Cardiac septum (tissue), 1 donor: ENCODE measurements around the gene MRC1. TPM values are rescaled to one million over a fixed set of nuclear protein-coding genes. Genes with fewer than 3 reads are reported as not detected.

Source experiments
- DNase-seq: peaks from one replicate; pipeline ENCODE4 v3.0.0-alpha.2; 2020; ENCODE audit warnings: low spot score
- intact Hi-C: fragments of 100-400 bp; cut with DNase I; formaldehyde crosslinking; loops from one replicate; pipeline ENCODE4 v1.14.0; 2022
- total RNA-seq: library from RNA; stranded (reverse); fragmentation: NEBNext Ultra II Directional; extraction: Animal tissue kit (Norgen Biotek cat#: 25700); gene quantifications from one replicate; pipeline ENCODE4 v1.2.1, GENCODE V29; 2021
- donor health status: DM: no; HTN: no; CAD: no.

Gene MRC1
- total RNA-seq, 1 donor from 2014 or later, result 6.3 TPM

- intact Hi-C loops, result no loop called here
- DNase-seq, result no peak
Observed at GRCh38 chr10:17793823-17794644, 15.1 kb upstream of the MRC1 start.

DNA sequence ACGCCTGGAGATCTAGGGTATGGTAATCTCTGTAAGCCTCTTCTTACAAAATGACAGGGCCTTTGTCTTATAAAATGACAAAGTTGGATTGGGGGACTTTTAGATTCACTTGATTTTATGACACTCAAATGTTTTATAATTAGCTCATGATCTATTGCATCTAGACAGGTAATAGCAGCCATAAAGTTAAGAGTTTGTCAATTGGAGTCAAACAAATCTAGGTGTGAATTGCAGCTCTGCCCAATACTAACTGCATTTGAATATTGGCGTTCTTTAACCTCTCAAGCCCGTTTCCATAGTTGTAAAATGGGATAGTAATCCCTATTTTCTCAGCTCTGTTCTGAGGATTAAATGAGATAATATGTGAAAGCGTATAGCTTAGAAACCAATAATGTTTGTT, 14.1 kb upstream of the MRC1 start:
- intact Hi-C loops, result no loop called here
- no peak for DNase-seq

DNA sequence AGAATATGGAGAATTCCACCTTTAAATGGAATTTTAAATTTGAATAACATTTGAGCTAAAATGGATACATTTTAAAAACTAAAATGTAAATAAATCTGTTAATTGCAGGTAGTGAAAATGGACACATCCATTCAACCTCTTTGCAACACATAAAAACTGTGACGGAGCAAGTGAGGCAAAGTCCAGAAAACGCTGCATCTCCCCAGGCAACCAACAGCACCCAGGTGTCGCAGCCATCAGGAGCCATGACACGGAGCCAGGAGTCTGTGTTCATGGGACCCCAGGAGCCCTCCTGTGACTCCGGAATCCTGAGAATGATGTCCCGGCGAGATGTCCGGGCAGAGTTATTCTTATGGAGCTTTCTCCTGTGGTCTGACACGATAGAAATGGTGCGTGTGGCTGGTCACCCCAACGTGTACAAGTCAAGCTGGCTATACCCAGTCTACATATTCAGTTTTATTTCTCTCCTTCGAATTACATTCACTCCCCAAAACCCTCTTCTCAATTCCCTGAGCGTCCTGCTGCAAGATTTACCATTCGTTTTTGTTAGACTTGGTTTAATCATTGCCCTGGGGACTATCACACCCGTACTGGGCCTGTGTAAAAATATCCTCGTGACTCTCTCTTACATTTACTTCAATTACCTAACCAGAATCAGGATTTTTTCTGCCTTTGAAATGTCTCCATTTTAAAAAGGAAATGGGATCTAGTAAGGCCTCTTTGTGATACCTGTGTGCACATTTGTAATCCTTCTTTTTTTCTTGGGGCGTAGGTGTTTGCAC, 13.1 kb upstream of the MRC1 start:
- DNase-seq, result no peak
- intact Hi-C loops, result no loop called here

DNA sequence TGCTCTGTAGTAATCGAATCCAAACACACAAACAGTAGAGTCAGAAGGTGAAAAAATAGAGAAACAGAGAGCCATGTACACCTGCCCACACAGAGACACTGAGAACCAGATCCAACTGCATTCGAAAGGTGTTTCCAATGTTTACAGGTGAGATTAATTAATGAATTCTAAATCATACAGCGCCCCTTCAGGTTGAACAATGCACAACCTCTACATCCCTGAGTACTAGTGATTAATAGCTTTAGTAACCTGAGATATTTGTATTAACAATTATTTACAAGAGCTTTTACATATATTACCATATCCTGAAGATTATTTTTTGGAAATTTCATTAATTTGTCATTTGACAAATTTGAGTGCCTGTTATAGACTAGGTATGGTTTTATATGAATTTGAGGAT, 7.6 kb upstream of the MRC1 start:
- intact Hi-C loops, result no loop called here
- DNase-seq, result no peak

DNA sequence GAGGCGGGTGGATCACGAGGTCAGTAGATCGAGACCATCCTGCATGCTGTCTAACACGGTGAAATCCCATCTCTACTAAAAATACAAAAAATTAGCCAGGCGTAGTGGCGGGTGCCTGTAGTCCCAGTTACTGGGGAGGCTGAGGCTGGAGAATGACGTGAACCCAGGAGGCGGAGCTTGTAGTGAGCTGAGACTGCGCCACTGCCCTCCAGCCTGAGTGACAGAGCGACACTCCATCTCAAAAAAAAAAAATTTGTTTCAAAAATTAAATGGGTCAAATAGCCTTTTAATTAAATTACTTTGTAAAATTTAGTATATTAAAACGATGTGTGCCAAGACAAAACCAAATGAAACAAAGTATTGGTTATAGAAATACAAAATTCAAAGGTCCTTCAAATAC, 6.8 kb upstream of the MRC1 start:
- intact Hi-C loops, result no loop called here
- no peak for DNase-seq

DNA sequence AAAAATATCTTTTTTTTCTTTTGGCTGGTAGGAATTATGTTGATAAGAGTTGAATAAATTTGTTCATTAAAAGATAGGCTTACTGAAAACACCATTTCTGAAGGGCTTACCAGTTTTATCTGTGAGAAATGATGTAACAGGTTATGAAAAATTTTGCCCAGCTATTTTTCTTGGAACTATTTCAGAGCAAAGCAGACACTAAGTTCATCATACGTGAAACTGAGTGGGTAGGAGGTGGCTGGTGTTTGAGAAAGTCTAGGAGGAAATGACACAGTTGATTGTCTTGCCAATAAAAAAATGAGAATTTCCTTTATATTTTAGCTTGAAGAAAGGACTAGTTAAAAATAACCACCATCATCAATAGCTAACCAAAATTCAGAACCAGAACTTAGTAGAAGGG, 6.2 kb upstream of the MRC1 start:
- no peak for DNase-seq
- intact Hi-C loops, result no loop called here

- DNase-seq, result no peak
- intact Hi-C loops, result no loop called here
Observed at GRCh38 chr10:17805330-17805729, 3.8 kb upstream of the MRC1 start.

DNA sequence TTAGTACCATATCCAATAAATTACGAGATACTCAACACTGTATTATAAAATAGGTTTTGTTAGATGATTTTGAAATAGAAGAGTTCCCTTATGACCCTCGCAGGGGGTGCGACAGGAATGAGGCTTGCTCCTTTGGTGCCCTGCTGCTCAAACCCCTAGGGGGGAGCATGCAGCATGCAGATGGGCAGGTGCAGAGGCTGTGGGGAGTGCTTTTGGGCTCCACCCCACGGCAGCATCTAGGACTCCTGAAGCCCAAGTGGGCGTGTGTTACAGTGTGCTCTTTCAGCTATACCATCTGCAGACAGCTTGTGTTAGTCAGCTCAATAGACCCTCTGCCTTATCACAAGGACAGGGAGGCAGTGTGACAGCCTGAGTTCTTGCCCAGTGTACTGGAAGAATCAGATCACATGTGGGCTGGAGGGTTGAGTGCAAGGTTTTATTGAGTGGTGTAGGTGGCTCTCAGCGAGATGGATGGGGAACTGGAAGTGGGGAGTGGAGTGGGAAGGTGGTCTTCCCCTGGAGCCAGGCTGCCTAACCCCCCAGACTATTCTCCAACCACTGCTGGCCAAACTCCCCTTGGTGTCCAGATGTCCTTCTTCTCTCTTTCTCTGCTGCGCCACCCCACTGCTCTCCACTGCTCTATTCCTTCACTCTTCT, 3.1 kb upstream of the MRC1 start:
- intact Hi-C loops, result no loop called here
- DNase-seq, result no peak

DNA sequence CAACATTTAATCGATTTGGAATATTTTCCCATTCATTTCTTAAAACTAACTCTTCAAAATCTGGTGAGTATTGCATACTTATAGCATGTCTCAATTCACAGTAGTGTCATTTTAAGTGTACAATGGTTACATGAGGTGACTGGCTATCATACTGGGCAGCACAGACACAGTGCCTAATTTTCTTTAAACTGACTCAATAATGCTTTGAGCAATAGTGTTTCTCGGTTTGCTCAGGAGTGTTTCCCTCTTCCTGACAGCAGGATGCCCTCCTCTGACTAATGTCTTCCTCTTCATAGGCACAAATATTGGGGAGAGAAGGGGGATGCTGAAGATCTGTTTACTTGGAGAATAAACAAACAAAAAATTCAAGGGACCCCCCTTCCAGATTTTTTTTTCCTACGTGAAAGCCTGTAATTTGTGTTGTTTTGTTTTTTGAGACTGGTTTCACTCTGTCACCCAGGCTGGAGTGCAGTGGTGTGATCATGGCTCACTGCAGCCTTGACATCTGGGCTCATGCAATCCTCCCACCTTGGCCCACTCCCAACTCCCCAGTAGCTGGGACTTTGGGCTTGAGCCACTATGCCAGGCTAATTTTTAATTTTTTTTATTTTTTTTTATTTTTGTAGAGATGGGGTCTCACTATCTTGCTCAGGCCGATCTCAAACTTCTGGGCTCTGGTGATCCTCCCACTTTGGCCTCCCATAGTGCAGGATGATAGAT, 2.2 kb downstream of the MRC1 start:
- intact Hi-C loops, result no loop called here

GRCh38 chr10:17814973-17815372, 5.8 kb downstream of the MRC1 start:
- no peak for DNase-seq
- intact Hi-C loops, result no loop called here

More for the DNA sequence above, 2.2 kb downstream of the MRC1 start:
- no peak for DNase-seq

DNA sequence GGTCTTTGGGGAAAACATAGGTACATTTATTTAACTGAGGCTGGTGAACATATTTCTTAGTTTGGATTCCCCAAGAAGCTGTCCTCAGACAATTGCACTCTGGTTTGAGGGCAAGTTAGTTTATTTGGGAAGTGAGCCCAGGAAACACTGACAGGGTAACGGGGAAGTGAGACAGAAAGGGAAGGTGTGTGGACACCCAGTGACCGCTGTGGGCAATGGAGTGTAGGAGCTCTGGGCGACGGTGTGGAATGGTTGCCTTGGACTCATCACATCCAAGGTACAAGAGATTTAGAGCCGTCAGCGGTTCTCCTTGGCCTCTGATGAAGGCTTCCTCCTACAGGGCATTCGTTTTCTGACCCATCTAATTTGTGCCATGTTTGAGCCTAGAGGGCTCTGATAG, 7.1 kb downstream of the MRC1 start:
- intact Hi-C loops, result no loop called here
- no peak for DNase-seq

DNA sequence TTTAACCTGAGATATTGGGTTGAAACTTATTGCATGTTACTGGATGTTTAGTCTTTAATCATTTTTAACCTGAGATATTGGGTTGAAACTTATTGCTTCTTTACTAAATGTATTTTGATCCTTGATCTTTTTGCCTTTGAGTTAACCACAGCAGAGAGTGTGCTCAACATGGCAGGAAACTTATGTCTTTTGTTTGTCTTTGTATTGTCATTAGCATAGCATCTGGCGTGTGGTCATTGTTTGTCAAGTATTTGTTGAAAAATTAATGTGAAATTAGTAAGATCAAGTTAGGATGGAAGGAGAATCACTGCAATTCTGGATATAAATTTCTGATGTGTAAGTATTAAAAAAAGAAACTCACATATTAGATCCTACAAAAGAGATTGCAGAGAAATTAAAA, 8.2 kb downstream of the MRC1 start:
- intact Hi-C loops, result no loop called here

DNA sequence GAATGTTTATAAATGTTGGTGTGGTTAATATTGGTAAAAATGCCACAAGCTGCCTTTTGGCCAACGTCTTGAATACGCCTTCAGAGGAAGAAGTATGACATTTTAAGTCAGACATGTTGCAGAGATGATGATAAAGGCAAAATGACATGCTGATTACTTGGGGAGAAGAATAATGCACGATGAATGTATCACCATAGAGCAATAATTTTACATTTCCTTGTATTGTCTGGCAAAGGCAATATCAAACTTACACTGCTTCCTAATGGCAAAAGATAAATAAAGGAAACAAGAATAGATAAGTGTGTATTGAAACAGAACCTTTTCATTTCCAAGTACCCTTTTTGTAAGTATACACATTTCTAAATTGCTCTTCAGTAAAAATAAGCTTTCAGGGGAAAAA, 8.6 kb downstream of the MRC1 start:
- no peak for DNase-seq
- intact Hi-C loops, result no loop called here

More for the DNA sequence above, 8.2 kb downstream of the MRC1 start:
- no peak for DNase-seq

GRCh38 chr10:17819836-17820235, 10.7 kb downstream of the MRC1 start:
- DNase-seq, result no peak
- intact Hi-C loops, result no loop called here

DNA sequence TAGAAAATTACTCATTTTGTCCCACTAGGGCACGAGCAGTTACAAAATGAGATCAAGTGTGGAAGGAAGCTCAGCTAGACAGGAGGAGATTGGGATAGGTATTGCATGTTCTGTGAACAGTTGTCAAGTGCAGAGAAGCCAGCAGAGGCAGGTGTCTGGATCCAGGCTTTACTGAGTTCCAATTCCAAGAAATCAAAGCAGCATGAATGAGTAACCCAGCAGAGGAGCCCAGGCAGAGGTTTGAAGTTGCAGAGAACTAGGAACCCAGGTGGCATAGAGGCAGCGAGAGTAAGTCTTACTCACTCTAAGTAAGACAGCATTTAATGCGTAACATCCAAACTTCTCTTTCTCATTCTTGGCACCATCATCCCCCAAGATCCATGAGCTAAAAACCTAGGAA, 11.8 kb downstream of the MRC1 start:
- no peak for DNase-seq
- intact Hi-C loops, result no loop called here

DNA sequence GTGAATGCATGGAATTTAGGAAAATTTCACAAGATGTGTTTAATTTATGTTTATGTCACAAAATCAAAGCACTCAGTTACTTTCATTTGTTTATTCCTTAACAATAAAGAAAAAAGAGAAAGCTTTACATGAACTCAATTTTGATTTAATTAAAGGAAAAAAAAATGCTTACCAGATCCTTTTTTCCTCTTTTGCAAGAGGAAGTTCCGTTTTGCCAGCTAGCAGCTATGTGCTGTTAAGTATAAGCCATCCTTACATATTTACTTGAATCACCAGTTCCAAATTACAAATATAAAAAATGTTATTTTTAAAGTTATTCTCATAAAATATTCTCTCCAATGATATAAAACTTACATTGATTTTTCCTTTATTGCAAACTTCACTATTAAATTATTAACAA, 12.7 kb downstream of the MRC1 start:
- intact Hi-C loops, result no loop called here
- no peak for DNase-seq

- DNase-seq, result no peak
- intact Hi-C loops, result no loop called here
Observed at GRCh38 chr10:17831341-17831740, 22.2 kb downstream of the MRC1 start.

- intact Hi-C loops, result no loop called here
- no peak for DNase-seq
Observed at GRCh38 chr10:17831896-17832295, 22.7 kb downstream of the MRC1 start.

GRCh38 chr10:17833656-17834055, 24.5 kb downstream of the MRC1 start:
- intact Hi-C loops, result no loop called here
- DNase-seq, result no peak

DNA sequence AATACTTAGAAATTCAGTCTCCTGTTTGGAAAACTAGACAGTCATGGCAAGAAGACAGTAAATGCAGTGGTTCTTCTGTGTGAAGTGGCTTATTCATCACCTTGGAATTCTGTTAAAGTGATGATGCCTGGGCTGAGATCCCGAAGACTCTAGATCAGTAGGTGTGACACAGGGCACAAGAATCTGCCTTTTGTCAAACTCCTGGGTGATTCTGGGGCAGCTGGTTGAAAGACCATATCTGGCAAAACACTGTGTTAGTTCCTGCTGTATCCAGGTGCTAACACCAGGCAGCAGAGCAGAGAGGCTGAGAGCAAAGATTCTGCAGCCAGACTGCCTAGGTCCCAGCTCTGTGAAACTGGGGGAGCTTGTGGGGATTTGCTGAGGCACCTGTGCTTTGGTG, 26.5 kb downstream of the MRC1 start:
- DNase-seq, result no peak
- intact Hi-C loops, result no loop called here
